SK-N-MC (cell line): ENCODE measurements around the gene DNAJC16.

ENCODE experiments used
- EZH2 ChIP-seq: fragments of 200-600 bp; sonication (generic); IDR thresholded peaks from one replicate; pipeline ENCODE4 v1.6.1; 2017; ENCODE audit warnings: antibody characterized with exemption
- POLR2AphosphoS5 ChIP-seq: IDR thresholded peaks from 2 replicates; pipeline ENCODE4 v1.6.1; 2012; ENCODE audit warnings: mild to moderate bottlenecking, low read depth, low read length, borderline replicate concordance

- TF ChIP-seq EZH2 = no peak
- TF ChIP-seq POLR2AphosphoS5 = no peak
Measured at GRCh38 chr1:15506831-15507230, 19.8 kb upstream of the DNAJC16 start.
